ENCODE data around the gene DMXL2. TPM values are rescaled to one million over a fixed set of nuclear protein-coding genes. Genes with fewer than 3 reads are reported as not detected.

Gene DMXL2
- polyA plus RNA-seq, 1 of the 3 experiments (the other 2 are of a cell fraction), result 6.4 TPM

DNA sequence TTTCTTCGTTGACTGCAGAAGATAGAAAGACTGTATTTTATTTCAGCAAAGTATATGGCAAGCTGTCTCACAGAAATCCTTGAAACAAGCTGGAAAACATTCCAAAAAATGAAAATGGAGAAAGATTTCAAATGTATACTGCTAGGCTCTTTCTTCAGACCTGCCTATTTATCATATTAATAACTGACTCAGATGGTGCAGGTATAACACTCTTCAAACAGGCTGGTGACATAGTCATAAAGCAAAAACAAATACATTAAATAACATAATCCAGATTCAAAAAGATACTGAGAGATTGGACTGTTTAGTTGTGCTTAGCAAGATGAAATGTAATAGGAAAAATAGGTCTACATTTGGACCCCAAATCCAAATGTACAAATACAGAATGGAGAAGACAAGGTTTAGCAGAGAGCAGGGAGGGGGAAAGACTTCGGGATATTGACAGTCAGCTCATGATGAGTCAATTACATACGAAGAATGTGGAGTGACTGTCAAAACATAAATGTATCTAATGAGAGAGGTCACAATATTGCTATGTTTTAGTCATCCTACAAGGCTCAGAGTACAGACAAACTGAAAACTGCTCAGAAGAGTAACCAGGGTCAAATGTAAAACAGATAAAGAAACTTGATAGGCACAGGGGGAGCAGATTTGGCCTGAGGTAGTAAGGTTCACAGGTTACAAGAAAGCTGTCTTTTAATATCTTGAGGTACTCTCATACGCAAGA is 88.7 kb downstream of the DMXL2 start:
- no peaks in the 10 kb centered on the region for H3K79me2 ChIP-seq (ENCODE audit: insufficient read depth)
- H3K9ac ChIP-seq, result no peak overlapping the region

DNA sequence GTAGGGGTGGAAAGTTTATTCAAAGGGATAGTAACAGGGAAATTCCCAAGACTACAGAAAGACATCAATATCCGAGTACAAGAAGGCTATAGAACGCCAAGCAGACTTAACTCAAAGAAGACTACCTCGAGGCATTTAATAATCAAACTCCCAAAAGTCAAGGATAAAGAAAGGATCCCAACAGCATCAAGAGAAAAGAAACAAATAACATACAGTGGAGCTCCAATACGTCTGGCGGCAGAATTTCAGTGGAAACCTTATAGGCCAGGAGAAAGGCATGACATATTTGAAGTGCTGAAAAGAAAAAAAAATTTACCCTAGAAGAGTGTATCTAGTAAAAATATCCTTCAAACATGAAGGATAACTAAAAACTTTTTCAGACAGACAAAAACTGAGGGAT is 95.6 kb downstream of the DMXL2 start:
- POLR2A ChIA-PET, result no interaction called here
- no peak overlapping the region for H3K9ac ChIP-seq
- CTCF ChIA-PET, result interaction anchor here (2.2 kb wide), 1 partner anchor 11 kb away, joined by 6 read pairs; no protein-coding TSS in a partner anchor

More for the DNA sequence above, 88.7 kb downstream of the DMXL2 start:
- peaks cover 6 to 20% of the 10 kb centered on the region in 2 experiments for H3K36me3 ChIP-seq (replicated peaks in 1 of 2; ENCODE audit: control insufficient read depth in 1 of 2, insufficient read depth in 2 of 2, low read length in 1 of 2)
- H4K20me1 ChIP-seq (ENCODE audit: insufficient read depth), result no peaks in the 10 kb centered on the region
- H3K9me3 ChIP-seq, result no peaks in the 10 kb centered on the region; the same call in 1 of the 2 replicates
- ChIA-PET POLR2A (interaction anchor here (0.6 kb wide), 1 partner anchor 74 kb away, joined by 5 read pairs; no protein-coding TSS in a partner anchor), CTCF (interaction anchor here (0.6 to 3.5 kb wide), 3 partner anchors 52 to 243 kb away, joined by 4 to 18 read pairs (median 9); partner anchors contain the start of gene DMXL2)
- TF ChIP-seq, protein P1, sequence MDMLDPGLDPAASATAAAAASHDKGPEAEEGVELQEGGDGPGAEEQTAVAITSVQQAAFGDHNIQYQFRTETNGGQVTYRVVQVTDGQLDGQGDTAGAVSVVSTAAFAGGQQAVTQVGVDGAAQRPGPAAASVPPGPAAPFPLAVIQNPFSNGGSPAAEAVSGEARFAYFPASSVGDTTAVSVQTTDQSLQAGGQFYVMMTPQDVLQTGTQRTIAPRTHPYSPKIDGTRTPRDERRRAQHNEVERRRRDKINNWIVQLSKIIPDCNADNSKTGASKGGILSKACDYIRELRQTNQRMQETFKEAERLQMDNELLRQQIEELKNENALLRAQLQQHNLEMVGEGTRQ (IDR thresholded peaks at IDR 0.05; ENCODE audit: borderline replicate concordance, low read depth, low read length), result no peak
- no peak for TF ChIP-seq NFIC (IDR thresholded peaks at IDR 0.05; ENCODE audit: borderline replicate concordance)
- no peak for TF ChIP-seq RAD21 (IDR thresholded peaks at IDR 0.05; ENCODE audit: low read length)
- no peak for TF ChIP-seq RXRA (IDR thresholded peaks at IDR 0.05; ENCODE audit: borderline replicate concordance, low read depth)
- no peak for TF ChIP-seq FOXJ3 (CRISPR knock-in tag; IDR thresholded peaks at IDR 0.05)
- TF ChIP-seq GABPA (IDR thresholded peaks at IDR 0.05; ENCODE audit: low read depth), result no peak
- TF ChIP-seq JUND (IDR thresholded peaks at IDR 0.05), result no peak
- TF ChIP-seq EZH2phosphoT487 (IDR thresholded peaks at IDR 0.05; ENCODE audit: borderline replicate concordance, low read depth), result no peak
- TF ChIP-seq, protein P2, sequence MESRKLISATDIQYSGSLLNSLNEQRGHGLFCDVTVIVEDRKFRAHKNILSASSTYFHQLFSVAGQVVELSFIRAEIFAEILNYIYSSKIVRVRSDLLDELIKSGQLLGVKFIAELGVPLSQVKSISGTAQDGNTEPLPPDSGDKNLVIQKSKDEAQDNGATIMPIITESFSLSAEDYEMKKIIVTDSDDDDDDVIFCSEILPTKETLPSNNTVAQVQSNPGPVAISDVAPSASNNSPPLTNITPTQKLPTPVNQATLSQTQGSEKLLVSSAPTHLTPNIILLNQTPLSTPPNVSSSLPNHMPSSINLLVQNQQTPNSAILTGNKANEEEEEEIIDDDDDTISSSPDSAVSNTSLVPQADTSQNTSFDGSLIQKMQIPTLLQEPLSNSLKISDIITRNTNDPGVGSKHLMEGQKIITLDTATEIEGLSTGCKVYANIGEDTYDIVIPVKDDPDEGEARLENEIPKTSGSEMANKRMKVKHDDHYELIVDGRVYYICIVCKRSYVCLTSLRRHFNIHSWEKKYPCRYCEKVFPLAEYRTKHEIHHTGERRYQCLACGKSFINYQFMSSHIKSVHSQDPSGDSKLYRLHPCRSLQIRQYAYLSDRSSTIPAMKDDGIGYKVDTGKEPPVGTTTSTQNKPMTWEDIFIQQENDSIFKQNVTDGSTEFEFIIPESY (IDR thresholded peaks at IDR 0.05; ENCODE audit: borderline replicate concordance, low read depth), result no peak
- TF ChIP-seq MEF2A (IDR thresholded peaks at IDR 0.05; ENCODE audit: borderline replicate concordance, low read depth), result no peak
- TF ChIP-seq MXI1 (IDR thresholded peaks at IDR 0.05; ENCODE audit: low read depth, low read length), result no peak
- no peak for TF ChIP-seq ELF1 (IDR thresholded peaks at IDR 0.05)
- no peak for TF ChIP-seq TAF1 (IDR thresholded peaks at IDR 0.05; ENCODE audit: borderline replicate concordance, low read depth, low read length)
- no peak for TF ChIP-seq SMC3 (IDR thresholded peaks at IDR 0.05; ENCODE audit: low read depth, low read length)
- TF ChIP-seq, protein P3, sequence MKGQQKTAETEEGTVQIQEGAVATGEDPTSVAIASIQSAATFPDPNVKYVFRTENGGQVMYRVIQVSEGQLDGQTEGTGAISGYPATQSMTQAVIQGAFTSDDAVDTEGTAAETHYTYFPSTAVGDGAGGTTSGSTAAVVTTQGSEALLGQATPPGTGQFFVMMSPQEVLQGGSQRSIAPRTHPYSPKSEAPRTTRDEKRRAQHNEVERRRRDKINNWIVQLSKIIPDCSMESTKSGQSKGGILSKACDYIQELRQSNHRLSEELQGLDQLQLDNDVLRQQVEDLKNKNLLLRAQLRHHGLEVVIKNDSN (IDR thresholded peaks at IDR 0.05; ENCODE audit: borderline replicate concordance, low read depth), result no peak
- H3F3A ChIP-seq (replicated peaks; ENCODE audit: insufficient read depth), result no peaks in the 10 kb centered on the region
- no peaks in the 10 kb centered on the region for H3K4me1 ChIP-seq (ENCODE audit: control insufficient read depth in 1 of 2, insufficient read depth in 2 of 2, low read depth in 1 of 2, low read length in 1 of 2)
- no peak overlapping the region for H3K4me2 ChIP-seq
- DNase-seq, result no peak
- no peak overlapping the region for H3K27ac ChIP-seq (ENCODE audit: low read depth in 2 of 2, low read length in 1 of 2)
- no peak overlapping the region for H2AFZ ChIP-seq (ENCODE audit: low read depth)
- no peaks in the 10 kb centered on the region for H3K27me3 ChIP-seq (ENCODE audit: insufficient read depth)
- no peaks in the 10 kb centered on the region for H3K9me2 ChIP-seq
- no peak overlapping the region for H3K4me3 ChIP-seq (ENCODE audit: low read depth in 2 of 2, low read length in 1 of 2)
- WGBS (ENCODE audit: low lambda C conversion rate), result 84% methylated on average over 4 of the region's 4 CpGs

More for the DNA sequence above, 95.6 kb downstream of the DMXL2 start:
- DNase-seq, result no peak
- Histone ChIP-seq H4K20me1 (ENCODE audit: insufficient read depth) (no peaks in the 10 kb centered on the region), H3K4me2 (no peak overlapping the region), H3K4me3 (ENCODE audit: low read depth in 2 of 2, low read length in 1 of 2) (no peak overlapping the region), H3K9me2 (no peaks in the 10 kb centered on the region), H3K79me2 (ENCODE audit: insufficient read depth) (no peaks in the 10 kb centered on the region), H3F3A (replicated peaks; ENCODE audit: insufficient read depth) (no peaks in the 10 kb centered on the region), H3K27me3 (ENCODE audit: insufficient read depth) (no peaks in the 10 kb centered on the region), H3K9me3 (no peaks in the 10 kb centered on the region; the same call in 1 of the 2 replicates), H2AFZ (ENCODE audit: low read depth) (no peak overlapping the region), H3K27ac (ENCODE audit: low read depth in 2 of 2, low read length in 1 of 2) (no peak overlapping the region), H3K4me1 (ENCODE audit: control insufficient read depth in 1 of 2, insufficient read depth in 2 of 2, low read depth in 1 of 2, low read length in 1 of 2) (no peaks in the 10 kb centered on the region), H3K36me3 (replicated peaks in 1 of 2; ENCODE audit: control insufficient read depth in 1 of 2, insufficient read depth in 2 of 2, low read length in 1 of 2) (peaks cover 0 to 4% of the 10 kb centered on the region in 2 experiments)
- TF ChIP-seq SMC3 (IDR thresholded peaks at IDR 0.05; ENCODE audit: low read depth, low read length) (no peak), ELF1 (IDR thresholded peaks at IDR 0.05) (no peak), POLR2AphosphoS5 (IDR thresholded peaks at IDR 0.05; ENCODE audit: low read depth, low read length) (no peak), RXRA (IDR thresholded peaks at IDR 0.05; ENCODE audit: borderline replicate concordance, low read depth) (no peak), GATA2 (CRISPR knock-in tag; IDR thresholded peaks at IDR 0.05) (no peak), MEF2A (IDR thresholded peaks at IDR 0.05; ENCODE audit: borderline replicate concordance, low read depth) (no peak), GABPA (IDR thresholded peaks at IDR 0.05; ENCODE audit: low read depth) (no peak)
- TF ChIP-seq, protein P4, sequence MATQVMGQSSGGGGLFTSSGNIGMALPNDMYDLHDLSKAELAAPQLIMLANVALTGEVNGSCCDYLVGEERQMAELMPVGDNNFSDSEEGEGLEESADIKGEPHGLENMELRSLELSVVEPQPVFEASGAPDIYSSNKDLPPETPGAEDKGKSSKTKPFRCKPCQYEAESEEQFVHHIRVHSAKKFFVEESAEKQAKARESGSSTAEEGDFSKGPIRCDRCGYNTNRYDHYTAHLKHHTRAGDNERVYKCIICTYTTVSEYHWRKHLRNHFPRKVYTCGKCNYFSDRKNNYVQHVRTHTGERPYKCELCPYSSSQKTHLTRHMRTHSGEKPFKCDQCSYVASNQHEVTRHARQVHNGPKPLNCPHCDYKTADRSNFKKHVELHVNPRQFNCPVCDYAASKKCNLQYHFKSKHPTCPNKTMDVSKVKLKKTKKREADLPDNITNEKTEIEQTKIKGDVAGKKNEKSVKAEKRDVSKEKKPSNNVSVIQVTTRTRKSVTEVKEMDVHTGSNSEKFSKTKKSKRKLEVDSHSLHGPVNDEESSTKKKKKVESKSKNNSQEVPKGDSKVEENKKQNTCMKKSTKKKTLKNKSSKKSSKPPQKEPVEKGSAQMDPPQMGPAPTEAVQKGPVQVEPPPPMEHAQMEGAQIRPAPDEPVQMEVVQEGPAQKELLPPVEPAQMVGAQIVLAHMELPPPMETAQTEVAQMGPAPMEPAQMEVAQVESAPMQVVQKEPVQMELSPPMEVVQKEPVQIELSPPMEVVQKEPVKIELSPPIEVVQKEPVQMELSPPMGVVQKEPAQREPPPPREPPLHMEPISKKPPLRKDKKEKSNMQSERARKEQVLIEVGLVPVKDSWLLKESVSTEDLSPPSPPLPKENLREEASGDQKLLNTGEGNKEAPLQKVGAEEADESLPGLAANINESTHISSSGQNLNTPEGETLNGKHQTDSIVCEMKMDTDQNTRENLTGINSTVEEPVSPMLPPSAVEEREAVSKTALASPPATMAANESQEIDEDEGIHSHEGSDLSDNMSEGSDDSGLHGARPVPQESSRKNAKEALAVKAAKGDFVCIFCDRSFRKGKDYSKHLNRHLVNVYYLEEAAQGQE (IDR thresholded peaks at IDR 0.05; ENCODE audit: low read depth, low read length), result no peak
- 93% methylated on average over 5 of the region's 5 CpGs for WGBS (ENCODE audit: low lambda C conversion rate)

Data from SK-N-SH (cell line).